Mammary epithelial cell (primary cell): ENCODE results near the gene DIS3L2.

ENCODE experiments used
- CTCF ChIP-seq, 2 donors: IDR thresholded peaks in 1 of 2; conservative IDR thresholded peaks in 1 of 2; 2 replicates each; pipeline ENCODE4 v1.5.1; 2011 to 2012; ENCODE audit warnings: inconsistent platforms in 2 of 2, low read length in 2 of 2, mild to moderate bottlenecking in 2 of 2, control low read depth in 1 of 2, low read depth in 1 of 2; ENCODE audit not compliant: insufficient read depth in 1 of 2; ENCODE audit errors: extremely low read depth in 1 of 2
- EZH2 ChIP-seq: IDR thresholded peaks from 2 replicates; pipeline ENCODE4 v1.6.1; 2012; ENCODE audit warnings: low read length, inconsistent platforms, borderline replicate concordance

DNA sequence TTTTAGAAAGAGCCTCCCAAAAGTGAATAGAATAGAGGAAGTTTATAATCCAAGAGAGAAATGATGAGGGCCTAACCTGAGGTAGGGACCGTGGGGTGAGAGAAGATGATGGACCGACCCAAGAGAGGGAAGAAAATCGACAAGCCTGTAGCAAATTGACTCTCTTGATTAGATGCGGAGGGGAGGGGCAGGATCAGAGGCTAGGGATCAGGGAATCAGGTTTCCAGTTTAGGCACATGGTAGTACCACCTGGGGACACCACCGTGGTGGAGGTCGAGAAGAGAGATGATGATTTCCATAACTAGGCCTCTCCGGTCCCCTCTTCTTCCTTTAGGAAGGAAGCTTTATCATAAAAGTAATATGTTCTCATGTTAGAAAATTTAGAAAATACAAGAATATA is 308.4 kb downstream of the DIS3L2 start:
- no peak for TF ChIP-seq EZH2
- no peak for TF ChIP-seq CTCF (conservative IDR thresholded peaks at IDR 0.05 in 1 of 2, IDR thresholded peaks at IDR 0.05 in 1 of 2; ENCODE audit: extremely low read depth in 1 of 2, insufficient read depth in 1 of 2, low read depth in 1 of 2, low read length in 2 of 2)
